MM.1S (cell line): ENCODE data around the gene TMEM219.

Source experiments
- DNase-seq: peaks from one replicate; pipeline ENCODE4 v3.0.0-alpha.2; 2015
- H2AFZ ChIP-seq: fragments of 300-600 bp; sonication (generic); 2 replicates; pipeline ENCODE4 v1.6.0; 2016; ENCODE audit warnings: antibody characterized with exemption, low read length
- H3F3A ChIP-seq: fragments of 300-600 bp; sonication (generic); 2 replicates; pipeline ENCODE4 v1.6.1; 2016; ENCODE audit warnings: mild to moderate bottlenecking, antibody characterized with exemption, low read length, moderate library complexity, mixed read lengths; ENCODE audit not compliant: insufficient read depth
- H3K27ac ChIP-seq: fragments of 300-600 bp; sonication (generic); 2 replicates; pipeline ENCODE4 v1.5.1; 2016; ENCODE audit warnings: mild to moderate bottlenecking, low read length
- H3K27me3 ChIP-seq: fragments of 300-600 bp; sonication (generic); replicated peaks from 2 replicates; pipeline ENCODE4 v1.6.0; 2016; ENCODE audit warnings: low read length; ENCODE audit not compliant: insufficient read depth
- H3K36me3 ChIP-seq: fragments of 300-600 bp; sonication (generic); replicated peaks from 2 replicates; pipeline ENCODE4 v1.6.1; 2016; ENCODE audit warnings: mild to moderate bottlenecking, low read length, mixed read lengths; ENCODE audit not compliant: insufficient read depth
- H3K4me1 ChIP-seq: fragments of 300-600 bp; sonication (generic); 2 replicates; pipeline ENCODE4 v1.6.1; 2016; ENCODE audit warnings: low read length, mixed read lengths
- H3K4me2 ChIP-seq: fragments of 300-600 bp; sonication (generic); 2 replicates; pipeline ENCODE4 v1.6.0; 2016; ENCODE audit warnings: low read depth, low read length
- H3K4me3 ChIP-seq: fragments of 300-600 bp; sonication (generic); 2 replicates; pipeline ENCODE4 v1.5.1; 2016; ENCODE audit warnings: low read length, mixed read lengths
- H3K79me2 ChIP-seq: fragments of 300-600 bp; sonication (generic); 2 replicates; pipeline ENCODE4 v1.6.1; 2016; ENCODE audit warnings: mixed run types, low read length, mixed read lengths
- H3K9ac ChIP-seq: fragments of 300-600 bp; sonication (generic); 2 replicates; pipeline ENCODE4 v1.6.1; 2016; ENCODE audit warnings: low read length, mixed read lengths
- H3K9me2 ChIP-seq: fragments of 300-600 bp; sonication (generic); replicated peaks from 2 replicates; pipeline ENCODE4 v1.6.1; 2016; ENCODE audit warnings: mild to moderate bottlenecking, low read length, mixed read lengths; ENCODE audit not compliant: insufficient read depth
- H3K9me3 ChIP-seq: fragments of 300-600 bp; sonication (generic); replicated peaks from 2 replicates; pipeline ENCODE4 v1.6.1; 2016; ENCODE audit warnings: mild to moderate bottlenecking, low read length, mixed read lengths; ENCODE audit not compliant: insufficient read depth
- H4K20me1 ChIP-seq: fragments of 300-600 bp; sonication (generic); 2 replicates; pipeline ENCODE4 v1.6.1; 2016; ENCODE audit warnings: mild to moderate bottlenecking, low read length, moderate library complexity, mixed read lengths; ENCODE audit not compliant: insufficient read depth
- EZH2 ChIP-seq: fragments of 300-600 bp; sonication (generic); optimal IDR thresholded peaks from 2 replicates; pipeline ENCODE3; 2017; ENCODE audit warnings: low read depth, mild to moderate bottlenecking, antibody characterized with exemption, low read length, mixed read lengths
- EZH2phosphoT487 ChIP-seq: fragments of 300-600 bp; sonication (generic); IDR thresholded peaks from 2 replicates; pipeline ENCODE4 v1.6.1; 2018; ENCODE audit warnings: antibody characterized with exemption, low read length
- TF ChIP-seq, protein P1 (sequence below): fragments of 300-600 bp; sonication (generic); IDR thresholded peaks from 2 replicates; pipeline ENCODE4 v1.5.1; 2016; ENCODE audit warnings: antibody characterized with exemption, low read length, mixed read lengths

Gene TMEM219

DNA sequence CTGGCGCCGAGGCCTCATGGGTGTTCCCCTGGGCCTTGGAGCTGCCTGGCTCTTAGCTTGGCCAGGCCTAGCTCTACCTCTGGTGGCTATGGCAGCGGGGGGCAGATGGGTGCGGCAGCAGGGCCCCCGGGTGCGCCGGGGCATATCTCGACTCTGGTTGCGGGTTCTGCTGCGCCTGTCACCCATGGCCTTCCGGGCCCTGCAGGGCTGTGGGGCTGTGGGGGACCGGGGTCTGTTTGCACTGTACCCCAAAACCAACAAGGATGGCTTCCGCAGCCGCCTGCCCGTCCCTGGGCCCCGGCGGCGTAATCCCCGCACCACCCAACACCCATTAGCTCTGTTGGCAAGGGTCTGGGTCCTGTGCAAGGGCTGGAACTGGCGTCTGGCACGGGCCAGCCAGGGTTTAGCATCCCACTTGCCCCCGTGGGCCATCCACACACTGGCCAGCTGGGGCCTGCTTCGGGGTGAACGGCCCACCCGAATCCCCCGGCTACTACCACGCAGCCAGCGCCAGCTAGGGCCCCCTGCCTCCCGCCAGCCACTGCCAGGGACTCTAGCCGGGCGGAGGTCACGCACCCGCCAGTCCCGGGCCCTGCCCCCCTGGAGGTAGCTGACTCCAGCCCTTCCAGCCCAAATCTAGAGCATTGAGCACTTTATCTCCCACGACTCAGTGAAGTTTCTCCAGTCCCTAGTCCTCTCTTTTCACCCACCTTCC lies 25.6 kb downstream of the TMEM219 start:
- Histone ChIP-seq H3K9me2 (no peaks in the 10 kb centered on the region), H3K27ac (no peak overlapping the region), H3K4me2 (no peak overlapping the region), H3K36me3 (peaks cover 8% of the 10 kb centered on the region; the same call in 1 of the 2 replicates), H3K27me3 (no peaks in the 10 kb centered on the region), H2AFZ (no peak overlapping the region), H3K9me3 (no peaks in the 10 kb centered on the region), H3K4me1 (no peaks in the 10 kb centered on the region), H4K20me1 (no peaks in the 10 kb centered on the region), H3F3A (peaks cover 9% of the 10 kb centered on the region; the same call in 1 of the 2 replicates), H3K4me3 (no peak overlapping the region), H3K9ac (no peak overlapping the region), H3K79me2 (no peaks in the 10 kb centered on the region)
- TF ChIP-seq, protein P1, sequence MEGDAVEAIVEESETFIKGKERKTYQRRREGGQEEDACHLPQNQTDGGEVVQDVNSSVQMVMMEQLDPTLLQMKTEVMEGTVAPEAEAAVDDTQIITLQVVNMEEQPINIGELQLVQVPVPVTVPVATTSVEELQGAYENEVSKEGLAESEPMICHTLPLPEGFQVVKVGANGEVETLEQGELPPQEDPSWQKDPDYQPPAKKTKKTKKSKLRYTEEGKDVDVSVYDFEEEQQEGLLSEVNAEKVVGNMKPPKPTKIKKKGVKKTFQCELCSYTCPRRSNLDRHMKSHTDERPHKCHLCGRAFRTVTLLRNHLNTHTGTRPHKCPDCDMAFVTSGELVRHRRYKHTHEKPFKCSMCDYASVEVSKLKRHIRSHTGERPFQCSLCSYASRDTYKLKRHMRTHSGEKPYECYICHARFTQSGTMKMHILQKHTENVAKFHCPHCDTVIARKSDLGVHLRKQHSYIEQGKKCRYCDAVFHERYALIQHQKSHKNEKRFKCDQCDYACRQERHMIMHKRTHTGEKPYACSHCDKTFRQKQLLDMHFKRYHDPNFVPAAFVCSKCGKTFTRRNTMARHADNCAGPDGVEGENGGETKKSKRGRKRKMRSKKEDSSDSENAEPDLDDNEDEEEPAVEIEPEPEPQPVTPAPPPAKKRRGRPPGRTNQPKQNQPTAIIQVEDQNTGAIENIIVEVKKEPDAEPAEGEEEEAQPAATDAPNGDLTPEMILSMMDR, result no peak
- no peak for TF ChIP-seq EZH2
- no peak for DNase-seq

DNA sequence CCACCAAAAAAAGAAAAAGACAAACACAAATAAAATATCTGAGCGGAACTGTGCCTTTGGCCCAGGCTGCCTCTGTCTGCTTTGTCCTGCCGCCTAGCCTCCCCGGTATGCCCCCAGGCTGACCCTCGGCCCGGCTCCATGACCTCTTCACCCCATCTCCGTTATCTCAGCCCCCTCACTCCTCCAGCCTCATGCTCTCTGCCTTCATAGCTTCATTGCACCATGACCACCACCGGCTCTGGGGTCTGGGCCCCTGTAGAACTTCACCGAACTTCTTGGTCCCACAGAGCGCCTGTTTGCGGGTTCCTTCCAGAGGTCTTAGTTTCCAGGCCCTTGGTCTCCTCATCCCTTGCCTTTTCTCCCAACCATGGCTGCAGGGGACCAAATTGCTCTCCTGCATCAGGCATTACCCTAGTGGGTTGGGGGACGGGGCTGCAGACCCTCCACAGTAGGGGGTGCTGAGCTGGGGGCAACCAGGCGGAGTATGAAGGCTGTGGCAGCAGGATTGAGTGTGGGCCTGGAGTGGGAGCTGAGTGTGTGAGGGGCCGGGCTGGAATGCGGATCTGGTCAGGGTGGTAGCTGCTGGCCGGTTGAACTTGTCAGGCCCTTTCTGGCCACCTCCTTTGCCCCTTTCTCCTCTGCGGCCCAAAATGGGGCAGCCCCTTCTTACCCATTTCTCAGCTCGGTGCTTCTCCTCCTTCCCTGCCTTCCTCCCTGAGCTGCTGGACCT lies 26.6 kb downstream of the TMEM219 start:
- Histone ChIP-seq H3K4me3 (no peak overlapping the region), H3K79me2 (no peaks in the 10 kb centered on the region), H2AFZ (no peak overlapping the region), H3K9me2 (no peaks in the 10 kb centered on the region), H3K36me3 (peaks cover 6% of the 10 kb centered on the region; the same call in 1 of the 2 replicates), H3F3A (peaks cover 9% of the 10 kb centered on the region; the same call in 1 of the 2 replicates), H4K20me1 (no peaks in the 10 kb centered on the region), H3K27ac (no peak overlapping the region), H3K4me2 (no peak overlapping the region), H3K4me1 (no peaks in the 10 kb centered on the region), H3K9me3 (no peaks in the 10 kb centered on the region), H3K9ac (no peak overlapping the region), H3K27me3 (no peaks in the 10 kb centered on the region)
- DNase-seq, result no peak
- TF ChIP-seq, protein P1, result no peak
- TF ChIP-seq EZH2 (no peak), EZH2phosphoT487 (no peak)

DNA sequence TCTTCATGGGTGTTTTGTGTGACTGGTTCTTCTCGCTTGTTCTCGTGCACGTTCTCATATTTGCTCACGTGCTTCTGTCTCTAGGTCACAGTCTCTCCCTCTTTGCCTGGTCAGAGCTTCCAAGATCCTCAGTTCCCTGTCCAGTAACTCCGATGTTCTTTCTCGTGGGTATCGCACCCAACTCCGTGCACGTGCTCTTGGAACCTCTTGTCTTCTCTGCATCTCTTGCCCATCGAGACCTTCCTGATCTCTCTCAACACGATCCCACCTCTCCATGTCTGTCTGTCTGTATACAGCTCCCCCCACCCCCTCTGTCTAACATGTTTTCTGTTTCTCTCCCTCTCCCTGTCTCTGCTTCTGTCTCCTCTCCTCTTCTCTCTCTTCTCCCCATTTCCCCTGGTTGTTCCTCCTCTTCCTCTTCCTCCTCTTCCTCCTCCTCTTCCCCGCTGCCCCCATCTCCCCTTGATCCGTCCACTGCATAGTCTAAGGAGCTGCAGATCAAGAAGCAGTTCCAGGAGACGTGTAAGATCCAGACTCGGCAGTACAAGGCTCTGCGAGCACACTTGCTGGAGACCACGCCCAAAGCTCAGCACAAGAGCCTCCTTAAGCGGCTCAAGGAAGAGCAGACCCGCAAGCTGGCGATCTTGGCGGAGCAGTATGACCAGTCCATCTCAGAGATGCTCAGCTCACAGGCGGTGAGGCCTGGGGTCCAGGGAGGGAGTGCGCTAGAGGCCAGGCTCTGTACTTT lies 27.4 kb downstream of the TMEM219 start:
- Histone ChIP-seq H2AFZ (no peak overlapping the region), H3K27ac (no peak overlapping the region), H3K36me3 (no peaks in the 10 kb centered on the region), H4K20me1 (no peaks in the 10 kb centered on the region), H3K9me2 (no peaks in the 10 kb centered on the region), H3K27me3 (no peaks in the 10 kb centered on the region), H3K4me2 (no peak overlapping the region), H3K9me3 (no peaks in the 10 kb centered on the region), H3K4me1 (peaks cover under 1% of the 10 kb centered on the region; the same call in 1 of the 2 replicates), H3K79me2 (no peaks in the 10 kb centered on the region; the same call in 1 of the 2 replicates), H3K4me3 (no peak overlapping the region), H3K9ac (no peak overlapping the region), H3F3A (peaks cover 11% of the 10 kb centered on the region; the same call in 1 of the 2 replicates)
- DNase-seq, result no peak
- TF ChIP-seq EZH2phosphoT487, result no peak
- no peak for TF ChIP-seq EZH2
- TF ChIP-seq, protein P1, result no peak
